Measurements from ENCODE around the gene GJB1.
"Not testable (repeated sequence)": the region's sequence is repeated elsewhere in the genome, so short reads cannot be mapped to it uniquely, and the experiment has no call there.

GJB1 gene

DNA sequence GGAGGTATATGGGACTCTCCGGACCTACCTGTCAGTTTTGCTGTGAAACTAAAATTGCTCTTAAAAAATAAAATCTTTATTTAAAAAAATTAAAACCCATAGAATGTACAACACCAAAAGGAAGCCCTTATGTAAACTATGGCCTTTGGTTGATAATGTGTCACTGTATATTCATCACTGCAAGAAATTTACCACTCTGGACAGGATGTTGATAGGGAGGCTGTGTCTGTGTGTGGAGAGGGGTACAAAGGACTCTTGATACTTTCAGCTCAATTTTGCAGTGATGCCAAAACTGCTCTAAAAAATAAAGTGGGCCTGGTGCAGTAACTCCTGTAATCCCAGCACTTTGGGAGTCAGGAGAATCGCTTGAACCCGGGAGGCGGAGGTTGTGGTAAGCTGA is 33.8 kb downstream of the GJB1 start:
- DNase-seq: no peak

DNA sequence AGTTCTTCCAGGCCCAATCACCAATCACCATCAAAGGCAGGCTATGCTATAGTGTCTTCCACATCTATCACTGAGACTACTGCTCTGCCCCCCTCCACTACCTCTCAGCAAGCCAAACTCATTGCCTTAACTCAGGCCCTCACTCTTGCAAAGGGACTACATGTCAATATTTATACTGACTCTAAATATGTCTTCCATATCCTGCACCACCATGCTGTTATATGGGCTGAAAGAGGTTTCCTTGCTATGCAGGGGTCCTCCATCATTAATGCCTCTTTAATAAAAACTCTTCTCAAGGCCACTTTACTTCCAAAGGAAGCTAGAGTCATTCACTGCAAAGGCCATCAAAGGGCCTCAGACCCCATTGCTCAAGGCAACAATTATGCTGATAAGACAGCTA is 45.6 kb downstream of the GJB1 start:
- not testable (repeated sequence) for DNase-seq

DNA sequence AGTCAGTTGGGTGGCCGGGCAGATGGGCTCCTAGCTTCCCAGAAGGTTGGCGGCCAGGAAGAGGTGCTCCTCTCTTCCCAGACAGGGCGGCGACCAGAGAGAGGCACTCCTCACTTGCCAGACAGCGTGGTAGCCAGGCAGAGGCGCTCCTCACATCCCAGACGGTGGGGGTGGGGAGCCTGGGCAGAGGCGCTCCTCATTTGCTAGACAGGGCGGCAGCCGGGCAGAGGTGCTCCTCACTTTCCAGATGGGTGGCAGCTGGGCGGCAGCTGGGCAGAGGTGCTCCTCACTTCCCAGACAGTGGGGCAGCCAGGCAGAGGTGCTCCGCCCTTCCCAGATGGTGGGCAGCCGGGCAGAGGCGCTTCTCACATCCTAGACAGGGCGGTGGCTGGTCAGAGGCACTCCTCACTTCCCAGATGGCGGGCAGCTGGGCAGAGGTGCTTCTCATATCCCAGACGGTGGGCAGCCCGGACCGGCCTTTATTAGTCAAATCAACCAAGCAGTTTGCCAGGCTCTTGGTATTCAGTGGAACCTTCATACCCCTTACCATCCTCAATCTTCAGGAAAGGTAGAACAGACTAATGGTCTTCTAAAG is 46.9 kb downstream of the GJB1 start:
- DNase-seq: no peak

DNA sequence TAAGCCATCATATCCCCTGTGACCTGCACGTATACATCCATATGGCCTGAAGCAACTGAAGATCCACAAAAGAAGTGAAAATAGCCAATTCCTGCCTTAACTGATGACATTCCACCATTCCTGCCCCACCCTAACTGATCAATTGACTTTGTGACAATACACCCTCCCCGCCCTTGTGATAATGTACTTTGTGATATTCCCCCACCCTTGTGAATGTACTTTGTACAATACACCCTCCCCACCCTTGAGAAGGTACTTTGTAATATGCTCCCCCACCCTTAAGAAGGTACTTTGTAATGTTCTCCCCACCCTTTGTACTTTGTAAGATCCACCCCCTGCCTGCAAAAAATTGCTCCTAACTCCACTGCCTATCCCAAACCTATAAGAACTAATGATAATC is 49.3 kb downstream of the GJB1 start:
- DNase-seq: not testable (repeated sequence)
